Astrocyte (in vitro differentiated cells and primary cell): ENCODE data around the gene CD82. TPM values are rescaled to one million over a fixed set of nuclear protein-coding genes. Genes with fewer than 3 reads are reported as not detected.

Experiments used
- DNase-seq: peaks from one replicate; pipeline ENCODE4 v3.0.0-alpha.2; 2010; ENCODE audit warnings: low read depth
- FAIRE-seq: peaks from 2 replicates; lab custom pipeline; 2011; peaks lifted over from hg19 to GRCh38; lab: Jason Lieb, UNC
- H2AFZ ChIP-seq: 2 replicates; pipeline ENCODE4 v1.6.0; 2012; ENCODE audit warnings: low read depth, low read length, inconsistent platforms
- H3K27ac ChIP-seq: 2 replicates; pipeline ENCODE4 v1.5.1; 2011; ENCODE audit warnings: low read depth, low read length, inconsistent platforms
- H3K27me3 ChIP-seq: 2 replicates; pipeline ENCODE4 v1.6.0; 2011; ENCODE audit warnings: low read length, inconsistent platforms; ENCODE audit not compliant: insufficient read depth
- H3K36me3 ChIP-seq: 2 replicates; pipeline ENCODE4 v1.5.1; 2011; ENCODE audit warnings: low read length, inconsistent platforms; ENCODE audit not compliant: insufficient read depth
- H3K4me1 ChIP-seq: 2 replicates; pipeline ENCODE4 v1.5.1; 2011; ENCODE audit warnings: low read length, inconsistent platforms; ENCODE audit not compliant: insufficient read depth
- H3K4me2 ChIP-seq: 2 replicates; pipeline ENCODE4 v1.6.0; 2012; ENCODE audit warnings: low read length, inconsistent platforms
- H3K4me3 ChIP-seq: 2 replicates; pipeline ENCODE4 v1.5.1; 2011; ENCODE audit warnings: low read depth, mild to moderate bottlenecking, low read length, inconsistent platforms; ENCODE audit not compliant: insufficient read depth
- H3K79me2 ChIP-seq: 2 replicates; pipeline ENCODE4 v1.6.0; 2012; ENCODE audit warnings: mild to moderate bottlenecking, low read length, inconsistent platforms; ENCODE audit not compliant: insufficient read depth
- H3K9ac ChIP-seq: 2 replicates; pipeline ENCODE4 v1.6.0; 2012; ENCODE audit warnings: mild to moderate bottlenecking, low read length, inconsistent platforms
- H3K9me3 ChIP-seq: 2 replicates; pipeline ENCODE4 v1.5.1; 2012; ENCODE audit warnings: low read depth, mild to moderate bottlenecking, low read length, inconsistent platforms; ENCODE audit not compliant: insufficient read depth
- H4K20me1 ChIP-seq: 2 replicates; pipeline ENCODE4 v1.6.0; 2012; ENCODE audit warnings: low read length, inconsistent platforms; ENCODE audit not compliant: insufficient read depth
- H3K27ac Mint-ChIP-seq: one replicate; pipeline ENCODE4 v1.8.0; 2021; ENCODE audit warnings: mild to moderate bottlenecking, mixed read lengths; ENCODE audit not compliant: unreplicated experiment
- H3K27me3 Mint-ChIP-seq: one replicate; pipeline ENCODE4 v1.8.0; 2021; ENCODE audit warnings: low read depth, mixed read lengths; ENCODE audit not compliant: unreplicated experiment
- H3K36me3 Mint-ChIP-seq: one replicate; pipeline ENCODE4 v1.8.0; 2021; ENCODE audit warnings: low read depth, mixed read lengths; ENCODE audit not compliant: unreplicated experiment
- H3K4me1 Mint-ChIP-seq: one replicate; pipeline ENCODE4 v1.8.0; 2021; ENCODE audit warnings: low read depth, mixed read lengths; ENCODE audit not compliant: unreplicated experiment
- H3K4me3 Mint-ChIP-seq: one replicate; pipeline ENCODE4 v1.8.0; 2021; ENCODE audit warnings: mild to moderate bottlenecking, moderate library complexity, mixed read lengths; ENCODE audit not compliant: unreplicated experiment
- H3K9me3 Mint-ChIP-seq: one replicate; pipeline ENCODE4 v1.8.0; 2021; ENCODE audit warnings: mild to moderate bottlenecking, mixed read lengths; ENCODE audit not compliant: unreplicated experiment
- EZH2 ChIP-seq: IDR thresholded peaks from 2 replicates; pipeline ENCODE4 v1.6.1; 2012; ENCODE audit warnings: mild to moderate bottlenecking, low read length, inconsistent platforms; ENCODE audit not compliant: insufficient read depth
- total RNA-seq: library from RNA; stranded (reverse); gene quantifications from 2 replicates; pipeline ENCODE4 v1.2.1, GENCODE V29; 2021
- TF ChIP-seq, protein P1 (sequence below): IDR thresholded peaks from 2 replicates; pipeline ENCODE4 v1.5.1; 2011; ENCODE audit warnings: low read depth, mild to moderate bottlenecking, inconsistent platforms, low read length, moderate library complexity; ENCODE audit not compliant: insufficient read depth

The CD82 gene
- total RNA-seq, 1 donor from 2014 or later = 74.5 TPM

DNA sequence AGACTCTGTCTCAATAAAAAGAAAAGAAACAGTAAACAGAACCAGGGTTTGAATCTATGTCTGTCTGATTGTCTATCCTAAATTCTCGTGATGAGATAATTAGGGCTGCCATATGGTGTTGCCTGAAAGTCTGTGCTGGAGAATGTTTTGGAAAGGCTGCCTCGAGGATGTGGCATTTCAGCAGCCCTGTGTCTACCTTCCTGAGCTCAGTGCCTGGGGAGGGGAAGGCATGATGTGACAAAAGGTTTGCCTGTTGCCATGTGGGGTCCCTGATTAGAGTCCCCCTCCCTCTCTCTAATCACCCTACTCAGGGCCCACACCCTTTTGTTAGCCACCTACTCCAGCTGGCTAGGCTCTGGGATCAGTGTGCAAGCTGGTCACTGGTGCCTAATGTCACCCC, 15.2 kb downstream of the CD82 start:
- TF ChIP-seq, protein P1, sequence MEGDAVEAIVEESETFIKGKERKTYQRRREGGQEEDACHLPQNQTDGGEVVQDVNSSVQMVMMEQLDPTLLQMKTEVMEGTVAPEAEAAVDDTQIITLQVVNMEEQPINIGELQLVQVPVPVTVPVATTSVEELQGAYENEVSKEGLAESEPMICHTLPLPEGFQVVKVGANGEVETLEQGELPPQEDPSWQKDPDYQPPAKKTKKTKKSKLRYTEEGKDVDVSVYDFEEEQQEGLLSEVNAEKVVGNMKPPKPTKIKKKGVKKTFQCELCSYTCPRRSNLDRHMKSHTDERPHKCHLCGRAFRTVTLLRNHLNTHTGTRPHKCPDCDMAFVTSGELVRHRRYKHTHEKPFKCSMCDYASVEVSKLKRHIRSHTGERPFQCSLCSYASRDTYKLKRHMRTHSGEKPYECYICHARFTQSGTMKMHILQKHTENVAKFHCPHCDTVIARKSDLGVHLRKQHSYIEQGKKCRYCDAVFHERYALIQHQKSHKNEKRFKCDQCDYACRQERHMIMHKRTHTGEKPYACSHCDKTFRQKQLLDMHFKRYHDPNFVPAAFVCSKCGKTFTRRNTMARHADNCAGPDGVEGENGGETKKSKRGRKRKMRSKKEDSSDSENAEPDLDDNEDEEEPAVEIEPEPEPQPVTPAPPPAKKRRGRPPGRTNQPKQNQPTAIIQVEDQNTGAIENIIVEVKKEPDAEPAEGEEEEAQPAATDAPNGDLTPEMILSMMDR = no peak
- TF ChIP-seq EZH2 = no peak
- Histone ChIP-seq H3K36me3 (no peaks in the 10 kb centered on the region), H2AFZ (no peak overlapping the region), H3K9ac (no peak overlapping the region), H3K4me1 (no peaks in the 10 kb centered on the region), H3K79me2 (no peaks in the 10 kb centered on the region), H3K27ac (no peak overlapping the region), H4K20me1 (no peaks in the 10 kb centered on the region), H3K9me3 (peaks cover 11% of the 10 kb centered on the region), H3K4me3 (no peak overlapping the region), H3K27me3 (peaks cover 3% of the 10 kb centered on the region), H3K4me2 (no peak overlapping the region)
- peaks cover 21% of the 10 kb centered on the region for H3K27me3 Mint-ChIP-seq
- peaks cover 27% of the 10 kb centered on the region for H3K36me3 Mint-ChIP-seq
- peaks cover 8% of the 10 kb centered on the region for H3K4me1 Mint-ChIP-seq
- no peak overlapping the region for H3K4me3 Mint-ChIP-seq
- DNase-seq (no peak), FAIRE-seq (no peak)
- H3K27ac Mint-ChIP-seq = no peak overlapping the region
- H3K9me3 Mint-ChIP-seq = peaks cover 13% of the 10 kb centered on the region

DNA sequence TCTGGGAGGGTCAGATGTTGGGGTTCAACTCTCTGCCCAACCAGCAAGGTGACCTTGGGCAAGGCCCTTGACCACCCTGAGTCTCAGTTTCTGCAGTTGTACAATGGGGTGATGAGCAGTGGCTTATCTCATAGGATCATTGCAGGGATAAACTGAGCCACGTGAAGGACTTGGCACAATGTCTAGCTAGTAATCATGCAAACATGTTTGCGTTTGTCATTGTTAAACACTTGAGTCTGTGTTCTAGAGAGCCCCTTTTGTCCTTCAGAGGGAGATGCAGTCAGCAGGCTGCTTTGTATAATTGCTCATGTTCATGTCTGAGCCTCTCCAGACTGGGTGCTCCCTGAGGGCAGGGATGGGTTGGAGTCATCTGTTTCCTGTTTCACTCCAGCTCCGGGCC, 15.8 kb downstream of the CD82 start:
- H3K36me3 Mint-ChIP-seq = peaks cover 27% of the 10 kb centered on the region
- TF ChIP-seq, protein P1 = no peak
- TF ChIP-seq EZH2 = no peak

DNA sequence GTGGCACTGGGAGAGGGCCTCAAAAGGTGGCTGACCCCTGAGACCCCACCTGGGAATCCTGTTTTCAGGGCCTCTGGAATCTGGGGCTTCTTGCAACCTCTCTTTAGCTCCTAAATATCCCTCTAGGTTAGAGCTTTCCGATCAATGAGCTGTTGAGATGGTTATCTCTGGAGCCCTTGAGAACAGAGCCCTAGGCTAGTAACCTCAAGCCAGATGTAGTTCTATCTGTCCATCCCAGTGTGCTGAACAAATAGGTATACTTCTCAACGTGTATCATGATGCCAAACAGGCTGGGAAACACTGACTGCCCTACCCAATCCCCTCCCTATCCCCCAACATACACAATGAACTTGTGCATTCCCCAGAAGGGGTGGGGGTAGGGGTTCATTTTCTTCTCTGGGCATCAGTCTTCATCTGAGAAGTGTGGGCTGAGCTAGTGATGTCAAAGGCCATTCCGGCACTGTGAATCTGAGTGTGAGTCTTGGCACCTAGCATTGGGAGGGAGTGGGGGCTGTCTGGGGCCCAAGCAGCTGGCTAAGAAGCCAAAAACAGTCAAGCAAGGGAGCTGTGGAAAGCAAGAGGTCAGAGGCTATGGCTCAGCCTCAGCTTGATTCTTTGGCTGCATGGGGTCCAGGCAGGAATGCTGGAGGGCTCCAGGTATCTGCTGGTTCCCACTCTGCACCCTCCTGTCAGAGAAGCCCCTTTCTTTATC, 17.3 kb downstream of the CD82 start:
- TF ChIP-seq EZH2 = no peak
- TF ChIP-seq, protein P1 = no peak
- no peak for FAIRE-seq
- Histone ChIP-seq H3K79me2 (no peaks in the 10 kb centered on the region), H3K27me3 (peaks cover 3% of the 10 kb centered on the region), H2AFZ (no peak overlapping the region), H3K9ac (no peak overlapping the region), H3K9me3 (peaks cover 11% of the 10 kb centered on the region), H3K4me3 (no peak overlapping the region), H3K27ac (no peak overlapping the region), H3K4me2 (no peak overlapping the region), H3K36me3 (no peaks in the 10 kb centered on the region), H3K4me1 (no peaks in the 10 kb centered on the region), H4K20me1 (peaks cover 5% of the 10 kb centered on the region)
- Mint-ChIP-seq H3K27ac (peak overlapping the region; percentile 44), H3K9me3 (peaks cover 13% of the 10 kb centered on the region), H3K27me3 (peaks cover 21% of the 10 kb centered on the region), H3K36me3 (peaks cover 30% of the 10 kb centered on the region), H3K4me3 (no peak overlapping the region), H3K4me1 (peaks cover 4% of the 10 kb centered on the region)
- DNase-seq = no peak

More for the DNA sequence above, 15.8 kb downstream of the CD82 start:
- H3K9ac ChIP-seq = no peak overlapping the region
- peaks cover 4% of the 10 kb centered on the region for H3K4me1 Mint-ChIP-seq
- no peaks in the 10 kb centered on the region for H3K4me1 ChIP-seq
- peaks cover 13% of the 10 kb centered on the region for H3K9me3 Mint-ChIP-seq
- no peak overlapping the region for H3K4me3 Mint-ChIP-seq
- no peaks in the 10 kb centered on the region for H4K20me1 ChIP-seq
- no peak overlapping the region for H3K27ac Mint-ChIP-seq
- no peak overlapping the region for H3K4me3 ChIP-seq
- H3K27me3 Mint-ChIP-seq = peaks cover 21% of the 10 kb centered on the region
- DNase-seq = no peak
- peaks cover 3% of the 10 kb centered on the region for H3K27me3 ChIP-seq
- no peaks in the 10 kb centered on the region for H3K36me3 ChIP-seq
- FAIRE-seq = no peak
- H3K79me2 ChIP-seq = no peaks in the 10 kb centered on the region
- H3K9me3 ChIP-seq = peaks cover 11% of the 10 kb centered on the region
- H3K27ac ChIP-seq = no peak overlapping the region
- no peak overlapping the region for H2AFZ ChIP-seq
- H3K4me2 ChIP-seq = no peak overlapping the region
